Stimulated activated CD8-positive, alpha-beta memory T cell treated with anti-CD3 and anti-CD28 coated beads, Interleukin-12 subunit alpha, Interleukin-12 subunit beta, amount 100 ng/mL, for 24 hours (primary cell): ENCODE data around the gene PCSK5.

Source experiments
- DNase-seq: peaks from one replicate; pipeline ENCODE4 v3.0.0-alpha.2; 2020; ENCODE audit errors: extremely low read depth

The PCSK5 gene

GRCh38 chr9:76082057-76082456 lies 191.6 kb downstream of the PCSK5 start:
- DNase-seq = no peak

- DNase-seq = no peak
Observed at GRCh38 chr9:76085596-76085995, 195.1 kb downstream of the PCSK5 start.

- no peak for DNase-seq
Observed at GRCh38 chr9:76086539-76086938, 196.1 kb downstream of the PCSK5 start.

GRCh38 chr9:76087976-76088375 lies 197.5 kb downstream of the PCSK5 start:
- no peak for DNase-seq

GRCh38 chr9:76090330-76090729 lies 199.9 kb downstream of the PCSK5 start:
- DNase-seq = no peak

GRCh38 chr9:76090909-76091308 lies 200.4 kb downstream of the PCSK5 start:
- DNase-seq = no peak

GRCh38 chr9:76092572-76092971 lies 202.1 kb downstream of the PCSK5 start:
- no peak for DNase-seq

GRCh38 chr9:76095585-76095984 lies 205.1 kb downstream of the PCSK5 start:
- DNase-seq = no peak

GRCh38 chr9:76099516-76099915 lies 209.0 kb downstream of the PCSK5 start:
- DNase-seq = no peak

- DNase-seq = no peak
Observed at GRCh38 chr9:76101075-76101474, 210.6 kb downstream of the PCSK5 start.

GRCh38 chr9:76101491-76101890 lies 211.0 kb downstream of the PCSK5 start:
- DNase-seq = no peak

GRCh38 chr9:76101947-76102346 lies 211.5 kb downstream of the PCSK5 start:
- no peak for DNase-seq

GRCh38 chr9:76103531-76104315 lies 213.2 kb downstream of the PCSK5 start:
- DNase-seq = no peak

- no peak for DNase-seq
Observed at GRCh38 chr9:76107482-76107881, 217.0 kb downstream of the PCSK5 start.

GRCh38 chr9:76109953-76110352 lies 219.5 kb downstream of the PCSK5 start:
- no peak for DNase-seq

- no peak for DNase-seq
Observed at GRCh38 chr9:76112151-76112550, 221.7 kb downstream of the PCSK5 start.

GRCh38 chr9:76114144-76114543 lies 223.7 kb downstream of the PCSK5 start:
- DNase-seq = no peak

- DNase-seq = no peak
Observed at GRCh38 chr9:76115396-76115795, 224.9 kb downstream of the PCSK5 start.

- no peak for DNase-seq
Observed at GRCh38 chr9:76115982-76116646, 225.6 kb downstream of the PCSK5 start.

GRCh38 chr9:76116913-76117312 lies 226.4 kb downstream of the PCSK5 start:
- DNase-seq = no peak

- DNase-seq = no peak
Observed at GRCh38 chr9:76127637-76128036, 237.2 kb downstream of the PCSK5 start.

GRCh38 chr9:76135902-76136301 lies 245.4 kb downstream of the PCSK5 start:
- no peak for DNase-seq

- no peak for DNase-seq
Observed at GRCh38 chr9:76136986-76137385, 246.5 kb downstream of the PCSK5 start.
